A549 (cell line): Measurements from ENCODE around the gene ZNF831. TPM values are rescaled to one million over a fixed set of nuclear protein-coding genes. Genes with fewer than 3 reads are reported as not detected.

Source experiments
- ATAC-seq, 2 experiments: fragments of 200-7000 bp in 1 of 2; fragments of >200 bp in 1 of 2; cut with Nextera tagmentation in 1 of 2; cut with Tn5 transposase in 1 of 2; 3 replicates each; pipeline versions ENCODE4 v1.8.0 to v1.9.1; 2018 to 2020; ENCODE audit warnings: mild to moderate bottlenecking in 1 of 2, moderate library complexity in 1 of 2
- CTCF ChIA-PET: fragments of 300-600 bp; sonication (Branson Sonifier 250); formaldehyde crosslinking; extraction: SDS; loops from one replicate; lab custom pipeline; 2021; ENCODE audit warnings: antibody characterized with exemption, inconsistent platforms; lab: Yijun Ruan, JAX
- POLR2A ChIA-PET: fragments of 350-600 bp; formaldehyde crosslinking; extraction: SDS; loops from one replicate; lab custom pipeline; 2021; ENCODE audit warnings: antibody characterized with exemption, inconsistent platforms; lab: Yijun Ruan, JAX
- DNase-seq, 2 experiments: peaks; one replicate each; pipeline versions ENCODE4 v3.0.0 to v3.0.0-alpha.2; 2011 to 2016; ENCODE audit warnings: low read depth in 1 of 2, low spot score in 1 of 2
- FAIRE-seq: peaks from 2 replicates; lab custom pipeline; 2011; peaks lifted over from hg19 to GRCh38; lab: Jason Lieb, UNC
- H3K27ac ChIP-seq, 2 experiments: fragments of >200 bp; sonication (Bioruptor Twin); formaldehyde crosslinking; 3 replicates each; pipeline ENCODE4 v1.5.1; 2016 to 2017
- H3K4me1 ChIP-seq: fragments of >200 bp; sonication (Bioruptor Twin); formaldehyde crosslinking; 3 replicates; pipeline ENCODE4 v1.6.1; 2016
- H3K4me2 ChIP-seq: fragments of >200 bp; sonication (Bioruptor Twin); formaldehyde crosslinking; 3 replicates; pipeline ENCODE4 v1.6.1; 2016
- H3K4me3 ChIP-seq: fragments of >200 bp; sonication (Bioruptor Twin); formaldehyde crosslinking; 3 replicates; pipeline ENCODE4 v1.5.1; 2016
- H3K9me3 ChIP-seq: fragments of >200 bp; sonication (Bioruptor Twin); formaldehyde crosslinking; 3 replicates; pipeline ENCODE4 v1.6.1; 2016
- CHD2 ChIP-seq: fragments of 150-350 bp; IDR thresholded peaks from 2 replicates; pipeline ENCODE4 v1.6.1; 2014; ENCODE audit warnings: low read length; ENCODE audit not compliant: partially characterized antibody
- CTCF ChIP-seq: fragments of >200 bp; sonication (Bioruptor Twin); formaldehyde crosslinking; IDR thresholded peaks from 3 replicates; pipeline ENCODE4 v1.5.1; 2016
- EHMT2 ChIP-seq: fragments of 200-600 bp; sonication (generic); IDR thresholded peaks from 2 replicates; pipeline ENCODE4 v1.6.1; 2016; ENCODE audit warnings: antibody characterized with exemption, low read depth, mild to moderate bottlenecking, moderate library complexity
- FOXS1 ChIP-seq: fragments of 250-450 bp; sonication (Bioruptor Pico); IDR thresholded peaks from 2 replicates; pipeline ENCODE4 v1.5.0; 2020; ENCODE audit warnings: mild to moderate bottlenecking, moderate library complexity
- HEYL ChIP-seq: fragments of 250-450 bp; sonication (Bioruptor Pico); IDR thresholded peaks from 2 replicates; pipeline ENCODE4 v1.8.0; 2021; ENCODE audit warnings: mild to moderate bottlenecking, moderate library complexity
- HOXA7 ChIP-seq: fragments of 250-450 bp; sonication (Bioruptor Pico); IDR thresholded peaks from 2 replicates; pipeline ENCODE4 v1.5.0; 2020; ENCODE audit warnings: mild to moderate bottlenecking, moderate library complexity
- JUNB ChIP-seq: fragments of >200 bp; sonication (Bioruptor Twin); formaldehyde crosslinking; IDR thresholded peaks from 2 replicates; pipeline ENCODE4 v1.6.1; 2016
- KDM1A ChIP-seq: fragments of 200-600 bp; sonication (generic); IDR thresholded peaks from 2 replicates; pipeline ENCODE4 v1.6.1; 2016; ENCODE audit warnings: low read depth, mild to moderate bottlenecking
- KDM5A ChIP-seq: fragments of 200-600 bp; sonication (generic); IDR thresholded peaks from 2 replicates; pipeline ENCODE4 v1.6.1; 2016; ENCODE audit warnings: antibody characterized with exemption, mild to moderate bottlenecking
- MYC ChIP-seq: IDR thresholded peaks from 2 replicates; pipeline ENCODE4 v1.6.1; 2012; ENCODE audit warnings: mild to moderate bottlenecking, inconsistent platforms, low read length, improper control_type of control experiment, borderline replicate concordance
- NR3C1 ChIP-seq: fragments of >200 bp; sonication (Bioruptor Twin); formaldehyde crosslinking; IDR thresholded peaks from 3 replicates; pipeline ENCODE4 v1.6.1; 2017
- SREBF2 ChIP-seq: fragments of 450-650 bp; IDR thresholded peaks from 2 replicates; pipeline ENCODE4 v1.6.1; 2014; ENCODE audit warnings: mild to moderate bottlenecking, moderate library complexity
- ZNF302 ChIP-seq: fragments of 250-450 bp; sonication (Bioruptor Pico); IDR thresholded peaks from 2 replicates; pipeline ENCODE4 v1.9.0; 2021; ENCODE audit warnings: inconsistent platforms, mild to moderate bottlenecking, moderate library complexity
- ZSCAN20 ChIP-seq: fragments of 250-450 bp; sonication (Bioruptor Pico); IDR thresholded peaks from 2 replicates; pipeline ENCODE4 v1.8.0; 2022; ENCODE audit warnings: mild to moderate bottlenecking, moderate library complexity
- WGBS: methylation state at CpG from one replicate; pipeline ENCODE4 v1.1.6; 2017; ENCODE audit errors: missing lambda C conversion rate; 5-methylcytosine and 5-hydroxymethylcytosine counted together
- polyA plus RNA-seq, 4 experiments: library from polyadenylated mRNA; depleted of rRNA in 3 of 4; stranded (reverse); fragments of >200 nt; fragmentation: RNase III in 1 of 4; extraction: RNeasy Plus Mini Kit Qiagen cat#74134 plus additional on column Dnase treatment in 1 of 4; gene quantifications; 2 replicates in 3 of 4; 3 replicates in 1 of 4; pipeline ENCODE4 v1.2.3, GENCODE V29; 2011 to 2017
- TF ChIP-seq, protein P1 (sequence below): fragments of 150-350 bp; IDR thresholded peaks from 2 replicates; pipeline ENCODE4 v1.6.1; 2014; ENCODE audit warnings: low read depth, mild to moderate bottlenecking, low read length

The ZNF831 gene
- polyA plus RNA-seq, 2 of the 4 experiments (the other 2 are of a cell fraction), result not detected

DNA sequence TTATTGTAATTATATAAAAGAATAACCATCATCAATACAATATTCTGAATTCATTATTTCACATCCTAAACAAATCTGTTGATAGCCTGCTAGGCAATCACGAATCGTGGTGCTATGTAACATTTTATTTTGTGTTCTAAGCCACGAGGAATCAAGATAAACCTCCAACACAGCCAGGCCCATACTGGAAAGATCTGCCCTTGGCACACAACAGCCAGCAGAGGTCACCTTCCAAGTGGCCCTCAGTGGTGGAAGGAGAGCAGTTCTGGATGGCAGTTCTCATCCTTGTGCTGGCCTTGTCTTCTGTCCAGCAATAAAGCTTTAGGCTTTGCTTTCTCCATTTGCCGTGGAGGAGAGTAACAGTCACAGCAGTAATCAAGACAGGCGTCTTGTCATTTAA, 13.2 kb downstream of the ZNF831 start:
- CTCF ChIA-PET, result interaction anchor here (1.0 kb wide), 1 partner anchor 89 kb away, joined by 3 read pairs; no protein-coding TSS in a partner anchor
- Histone ChIP-seq H3K4me1 (no peaks in the 10 kb centered on the region), H3K4me3 (no peak overlapping the region), H3K9me3 (no peaks in the 10 kb centered on the region), H3K4me2 (no peak overlapping the region), H3K27ac (no peak overlapping the region)
- no peak for FAIRE-seq
- ATAC-seq, result no peak
- no peak for DNase-seq
- WGBS, result 42% methylated on average over 5 of the region's 5 CpGs
- POLR2A ChIA-PET, result no interaction called here
- TF ChIP-seq MYC (no peak), HEYL (CRISPR knock-in tag) (no peak), ZSCAN20 (CRISPR knock-in tag) (no peak), FOXS1 (CRISPR knock-in tag) (no peak), CTCF (no peak), SREBF2 (no peak), CHD2 (no peak)
- TF ChIP-seq, protein P1, sequence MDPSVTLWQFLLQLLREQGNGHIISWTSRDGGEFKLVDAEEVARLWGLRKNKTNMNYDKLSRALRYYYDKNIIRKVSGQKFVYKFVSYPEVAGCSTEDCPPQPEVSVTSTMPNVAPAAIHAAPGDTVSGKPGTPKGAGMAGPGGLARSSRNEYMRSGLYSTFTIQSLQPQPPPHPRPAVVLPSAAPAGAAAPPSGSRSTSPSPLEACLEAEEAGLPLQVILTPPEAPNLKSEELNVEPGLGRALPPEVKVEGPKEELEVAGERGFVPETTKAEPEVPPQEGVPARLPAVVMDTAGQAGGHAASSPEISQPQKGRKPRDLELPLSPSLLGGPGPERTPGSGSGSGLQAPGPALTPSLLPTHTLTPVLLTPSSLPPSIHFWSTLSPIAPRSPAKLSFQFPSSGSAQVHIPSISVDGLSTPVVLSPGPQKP, result no peak

DNA sequence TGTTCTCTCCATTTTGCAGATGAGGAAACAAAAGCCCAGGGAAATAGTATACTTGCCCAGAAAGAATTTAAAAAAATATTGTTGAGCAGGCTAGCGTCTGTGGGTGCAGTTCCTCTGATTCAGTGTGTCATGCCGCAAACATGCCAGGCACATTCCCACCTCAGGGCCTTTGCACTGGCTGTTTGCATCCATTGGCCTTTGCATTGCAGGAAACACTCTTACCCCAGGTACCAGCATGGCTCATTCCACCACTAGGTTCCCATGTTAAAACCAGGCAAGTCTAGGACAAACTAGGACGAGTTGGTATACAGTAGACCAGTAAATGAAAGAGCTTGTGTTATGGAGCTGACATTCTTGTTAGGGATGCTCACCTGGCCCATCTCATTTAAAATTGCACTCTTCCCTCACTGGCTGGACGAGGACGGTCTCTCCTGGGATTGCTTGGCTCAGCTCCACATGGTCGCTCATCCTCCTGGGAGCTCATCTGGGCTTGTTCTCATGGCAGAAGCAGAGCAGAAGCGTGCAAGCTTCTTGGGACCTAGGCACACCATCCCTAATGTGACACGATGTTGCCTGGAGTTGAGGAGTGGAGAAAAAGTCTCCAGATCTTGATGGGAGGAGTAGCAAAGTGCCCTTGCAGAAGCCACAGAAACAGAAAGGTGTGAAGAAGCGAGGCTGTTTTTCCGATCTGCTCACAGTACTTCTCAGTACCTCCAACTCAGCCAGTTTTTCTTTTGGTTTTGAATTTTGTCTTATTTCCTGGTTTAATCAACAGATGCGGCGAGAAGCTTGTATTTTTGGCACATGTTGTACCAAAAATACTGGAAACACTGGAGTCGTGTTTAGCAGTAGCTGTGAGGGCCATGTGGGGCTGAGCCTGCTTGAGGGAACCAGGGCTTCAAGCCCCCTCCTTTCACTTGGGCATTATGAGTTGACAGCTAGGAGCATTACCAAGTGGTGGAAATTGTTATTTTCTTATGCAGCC, 13.9 kb downstream of the ZNF831 start:
- ATAC-seq (no peak), FAIRE-seq (no peak), DNase-seq (no peak)
- CTCF ChIA-PET, result interaction anchor here (1.0 to 1.2 kb wide), 2 partner anchors 14 to 89 kb away, joined by 3 read pairs; no protein-coding TSS in a partner anchor
- H3K9me3 ChIP-seq, result no peaks in the 10 kb centered on the region
- POLR2A ChIA-PET, result no interaction called here
- WGBS, result 47% methylated on average over 13 of the region's 13 CpGs
- no peak overlapping the region for H3K4me2 ChIP-seq
- H3K4me1 ChIP-seq, result no peaks in the 10 kb centered on the region
- no peak overlapping the region for H3K27ac ChIP-seq
- TF ChIP-seq, protein P1, result no peak
- TF ChIP-seq HOXA7 (CRISPR knock-in tag), result no peak
- no peak for TF ChIP-seq KDM5A
- no peak for TF ChIP-seq CHD2
- no peak for TF ChIP-seq ZNF302 (CRISPR knock-in tag)
- TF ChIP-seq JUNB, result no peak
- no peak for TF ChIP-seq EHMT2
- no peak for TF ChIP-seq MYC
- TF ChIP-seq CTCF, result no peak
- TF ChIP-seq NR3C1, result no peak
- TF ChIP-seq ZSCAN20 (CRISPR knock-in tag), result no peak
- TF ChIP-seq KDM1A, result no peak
- TF ChIP-seq, all 56 proteins: peak for 0
- H3K4me3 ChIP-seq, result no peak overlapping the region
